ENCODE data around the gene PAXX. TPM values are rescaled to one million over a fixed set of nuclear protein-coding genes. Genes with fewer than 3 reads are reported as not detected.

PAXX gene
- total and polyA plus RNA-seq, 9 of the 15 experiments (the other 6 are each of a cell fraction or from before 2014, with no cell fraction given): 1.2 to 175 (median 38.5) TPM

GRCh38 chr9:136956604-136957003 lies 35.6 kb upstream of the PAXX start:
- Histone ChIP-seq H3K9ac (ENCODE audit: insufficient read depth in 1 of 2, low read depth in 2 of 2, low read length in 2 of 2) (no peak overlapping the region), H2AFZ (ENCODE audit: low read depth, low read length) (no peak overlapping the region), H3K27me3 (ENCODE audit: control insufficient read depth in 2 of 2, insufficient read depth in 2 of 2, low read length in 2 of 2) (peaks cover 2 to 7% of the 10 kb centered on the region in 2 experiments; a peak in 3 of 5 replicates), H3K9me1 (ENCODE audit: control insufficient read depth, insufficient read depth, low read length) (no peaks in the 10 kb centered on the region), H3K79me2 (ENCODE audit: control insufficient read depth, insufficient read depth, low read length) (no peaks in the 10 kb centered on the region), H4K20me1 (replicated peaks; ENCODE audit: control insufficient read depth, insufficient read depth, low read length) (0 out of 2 replicates have a peak, but pooled peaks cover 4% of the 10 kb centered on the region), H3K36me3 (ENCODE audit: control insufficient read depth, insufficient read depth, low read length) (no peaks in the 10 kb centered on the region), H3K9me3 (replicated peaks; ENCODE audit: control insufficient read depth, insufficient read depth, low read depth, low read length) (no peaks in the 10 kb centered on the region), H3K27ac (ENCODE audit: extremely low read depth, low read depth, low read length) (no peak overlapping the region), H3K4me2 (ENCODE audit: insufficient read depth, low read length) (no peak overlapping the region), H3K4me3 (no peak overlapping the region), H3K4me1 (replicated peaks in 1 of 2; ENCODE audit: control insufficient read depth in 2 of 2, insufficient read depth in 2 of 2, low read length in 2 of 2) (peaks cover 0 to 65% of the 10 kb centered on the region in 2 experiments; a peak in 2 of 5 replicates)
- no peak for FAIRE-seq
- DNase-seq (ENCODE audit: extremely low read depth in 1 of 4, low spot score in 3 of 4): no peak
- intact Hi-C loops (cut with micrococcal nuclease): no loop called here
- 4% methylated on average over 4 of the region's 4 CpGs for WGBS (ENCODE audit: insufficient coverage, low coverage, missing lambda C conversion rate)
- no peak for ATAC-seq
- in situ Hi-C loops (cut with MboI): no loop called here
- BruUV-seq (replicated peaks): no TSS peak
- CTCF ChIA-PET (ENCODE audit: low intra/inter-chr PET ratio): no interaction called here
- POLR2A ChIA-PET: interaction anchor here (0.7 kb wide), 1 partner anchor 103 kb away, joined by 3 read pairs; no protein-coding TSS in a partner anchor
- TF ChIP-seq ZNF175 (CRISPR knock-in tag; IDR thresholded peaks at IDR 0.05; ENCODE audit: low read depth): no peak
- peak; percentile 27 to 54; a peak in 2 of 4 replicates for TF ChIP-seq KDM1A (IDR thresholded peaks at IDR 0.05)
- TF ChIP-seq EGR1 (conservative IDR thresholded peaks at IDR 0.05): peak; percentile 81
- no peak for TF ChIP-seq PBX2 (CRISPR knock-in tag; IDR thresholded peaks at IDR 0.05; ENCODE audit: low read depth)
- TF ChIP-seq PBX2 (tag; conservative IDR thresholded peaks at IDR 0.05; ENCODE audit: low read depth): peak; percentile 15; the same call in 1 of the 2 replicates
- peak; percentile 84; the same call in 1 of the 2 replicates for TF ChIP-seq EHMT2 (IDR thresholded peaks at IDR 0.05)
- TF ChIP-seq L3MBTL2 (IDR thresholded peaks at IDR 0.05): no peak

Measured in K562 (cell line).